Measurements from ENCODE around the gene POR. TPM values are rescaled to one million over a fixed set of nuclear protein-coding genes. Genes with fewer than 3 reads are reported as not detected.

Gene POR
- total RNA-seq, 2 donors from 2014 or later, result 76.3 to 88.8 TPM

DNA sequence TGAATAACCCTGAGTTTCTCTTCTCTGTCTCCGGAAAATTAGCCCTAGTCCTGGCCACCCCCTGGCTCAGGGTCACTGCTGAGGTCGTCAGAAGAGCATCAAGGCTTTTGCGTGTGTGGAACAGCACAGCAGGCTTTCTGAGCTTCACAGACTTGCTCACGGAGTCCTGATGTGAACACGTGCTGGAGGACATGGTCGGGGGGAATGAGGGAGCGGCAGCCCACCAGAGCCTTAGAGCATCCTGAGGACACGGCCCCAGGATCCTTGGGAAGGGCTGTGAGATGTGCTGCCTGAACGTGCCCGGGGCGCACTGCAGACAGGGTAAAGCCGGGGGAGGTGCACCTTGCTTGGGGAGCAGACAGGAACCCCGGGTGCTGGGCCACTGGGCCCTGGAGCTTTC is 50.7 kb downstream of the POR start:
- DNase-seq (ENCODE audit: low spot score), result no peak
- intact Hi-C loops (cut with DNase I), result loop anchor here in 1 of 2 donors (10.0 kb wide), 1 partner anchor 51 kb away; the partner anchor contains the start of gene POR

DNA sequence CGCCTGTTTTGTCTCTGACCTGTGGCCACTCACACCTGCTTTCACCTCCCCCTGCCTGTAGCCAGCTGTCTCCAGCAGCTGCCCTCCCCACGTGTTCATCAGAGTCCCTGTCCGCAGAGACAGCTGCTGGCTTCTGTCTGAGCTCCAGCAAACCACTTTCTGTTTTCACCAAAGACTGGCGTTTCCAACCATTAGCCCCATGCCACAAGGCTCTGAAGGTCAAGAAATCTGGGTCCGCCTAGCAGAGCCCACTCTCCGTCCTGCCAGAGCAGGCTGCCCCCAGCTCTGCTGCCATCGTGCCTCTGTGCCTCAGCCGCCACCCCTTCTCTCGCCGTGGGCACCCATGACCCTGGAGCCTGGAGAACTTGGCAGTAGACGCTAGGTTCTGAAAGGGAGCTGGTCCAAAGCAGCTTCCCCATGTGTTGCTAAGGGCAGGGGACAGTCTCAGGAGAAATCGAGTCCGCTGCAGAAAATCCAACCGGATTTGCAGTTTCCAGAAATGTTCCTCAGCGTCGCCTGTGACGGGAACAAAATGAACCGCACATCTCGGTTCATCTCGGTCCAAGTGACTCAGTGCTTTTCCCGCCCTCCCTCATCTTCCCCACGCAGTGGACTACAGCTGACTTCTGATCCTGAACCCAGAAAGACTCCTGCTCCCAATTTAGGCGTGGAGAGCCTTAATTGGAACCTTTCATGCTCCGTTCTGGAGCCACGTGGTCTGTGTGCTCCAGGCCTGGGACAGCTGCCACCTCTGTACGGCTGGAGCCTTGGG is 51.4 kb downstream of the POR start:
- DNase-seq (ENCODE audit: low spot score), result peak; percentile 91
- intact Hi-C loops (cut with DNase I), result loop anchor here in 1 of 2 donors (10.0 kb wide), 1 partner anchor 52 kb away; the partner anchor contains the start of gene POR

DNA sequence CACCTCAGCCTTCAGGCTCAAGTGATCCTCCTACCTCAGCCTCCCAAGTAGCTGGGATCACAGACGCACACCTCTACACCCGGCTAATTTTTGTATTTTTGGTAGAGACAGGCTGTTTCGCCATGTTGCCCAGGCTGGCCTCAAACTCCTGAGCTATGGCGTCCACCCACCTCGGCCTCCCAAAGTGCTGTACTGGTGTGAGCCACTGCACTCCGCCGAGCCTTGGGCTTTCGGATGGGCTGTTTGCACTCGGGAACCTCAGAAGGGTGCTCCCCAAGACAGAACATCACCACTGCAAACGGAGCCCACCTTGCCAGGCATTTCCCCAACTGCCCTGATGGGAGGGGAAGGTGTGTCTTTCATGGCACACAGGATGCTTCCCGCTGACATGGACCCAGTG is 52.1 kb downstream of the POR start:
- intact Hi-C loops (cut with DNase I), result loop anchor here in 1 of 2 donors (10.0 kb wide), 1 partner anchor 52 kb away; the partner anchor contains the start of gene POR

DNA sequence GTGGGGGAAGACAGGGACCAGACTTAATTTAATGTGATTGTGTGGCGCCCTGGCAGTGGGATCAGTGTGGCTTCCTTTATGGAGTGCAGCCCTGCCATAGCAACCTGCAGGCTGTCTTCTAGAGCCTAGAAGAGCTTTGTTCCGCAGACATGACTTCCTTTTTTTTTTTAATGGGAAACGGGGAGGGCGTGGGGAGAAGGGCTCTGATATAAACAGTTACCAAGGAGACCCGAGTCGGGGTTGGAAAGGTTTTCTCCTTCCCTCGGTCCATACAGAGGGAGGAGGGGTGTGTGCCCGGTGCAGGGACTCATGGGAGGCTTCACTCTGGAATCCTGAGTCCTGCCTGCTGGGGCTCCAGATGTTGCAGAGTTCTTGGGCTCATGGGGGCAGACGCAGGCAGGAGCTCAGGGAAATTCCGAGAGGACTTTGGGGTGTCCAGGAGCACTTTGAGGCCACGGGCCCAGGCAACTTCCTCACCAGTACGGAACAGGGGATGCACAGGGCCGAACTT is 52.6 kb downstream of the POR start:
- DNase-seq (ENCODE audit: low spot score), result peak; percentile 83
- intact Hi-C loops (cut with DNase I), result loop anchor here in 1 of 2 donors (10.0 kb wide), 1 partner anchor 53 kb away; the partner anchor contains the start of gene POR

More for the DNA sequence above, 52.1 kb downstream of the POR start:
- no peak for DNase-seq (ENCODE audit: low spot score)

DNA sequence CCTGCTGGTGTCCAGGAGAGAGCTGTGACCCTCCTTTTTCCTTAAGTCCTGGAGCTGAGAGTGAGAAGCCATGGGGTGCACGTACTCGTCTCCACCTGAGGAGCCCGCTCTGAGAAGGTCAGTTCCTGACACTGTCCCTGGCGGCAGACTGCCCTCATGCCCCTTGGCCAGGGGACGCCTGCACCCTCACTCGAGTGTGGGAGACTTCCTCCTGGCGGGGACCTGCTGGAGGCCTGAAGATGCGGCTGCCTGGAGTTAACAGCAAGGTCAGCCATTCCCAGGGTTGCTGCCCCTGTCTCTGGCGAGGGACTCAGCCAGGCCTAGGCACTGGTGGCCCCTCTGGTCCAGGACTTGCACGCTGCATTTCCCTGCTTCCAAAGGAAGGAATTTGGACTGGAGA is 53.1 kb downstream of the POR start:
- intact Hi-C loops (cut with DNase I), result loop anchor here in 1 of 2 donors (10.0 kb wide), 1 partner anchor 53 kb away; the partner anchor contains the start of gene POR
- DNase-seq (ENCODE audit: low spot score), result no peak

- no peak for DNase-seq (ENCODE audit: low spot score)
- intact Hi-C loops (cut with DNase I), result loop anchor here in 1 of 2 donors (10.0 kb wide), 1 partner anchor 54 kb away; the partner anchor contains the start of gene POR
Observed at GRCh38 chr7:75968561-75969001, 53.6 kb downstream of the POR start.

GRCh38 chr7:75969182-75969581 is 54.2 kb downstream of the POR start:
- peak; percentile 84 for DNase-seq (ENCODE audit: low spot score)
- intact Hi-C loops (cut with DNase I), result loop anchor here in 1 of 2 donors (10.0 kb wide), 1 partner anchor 54 kb away; the partner anchor contains the start of gene POR

GRCh38 chr7:75969704-75970498 is 54.9 kb downstream of the POR start:
- intact Hi-C loops (cut with DNase I), result loop anchor here in 1 of 2 donors (10.0 kb wide), 1 partner anchor 55 kb away; the partner anchor contains the start of gene POR
- DNase-seq (ENCODE audit: low spot score), result no peak

DNA sequence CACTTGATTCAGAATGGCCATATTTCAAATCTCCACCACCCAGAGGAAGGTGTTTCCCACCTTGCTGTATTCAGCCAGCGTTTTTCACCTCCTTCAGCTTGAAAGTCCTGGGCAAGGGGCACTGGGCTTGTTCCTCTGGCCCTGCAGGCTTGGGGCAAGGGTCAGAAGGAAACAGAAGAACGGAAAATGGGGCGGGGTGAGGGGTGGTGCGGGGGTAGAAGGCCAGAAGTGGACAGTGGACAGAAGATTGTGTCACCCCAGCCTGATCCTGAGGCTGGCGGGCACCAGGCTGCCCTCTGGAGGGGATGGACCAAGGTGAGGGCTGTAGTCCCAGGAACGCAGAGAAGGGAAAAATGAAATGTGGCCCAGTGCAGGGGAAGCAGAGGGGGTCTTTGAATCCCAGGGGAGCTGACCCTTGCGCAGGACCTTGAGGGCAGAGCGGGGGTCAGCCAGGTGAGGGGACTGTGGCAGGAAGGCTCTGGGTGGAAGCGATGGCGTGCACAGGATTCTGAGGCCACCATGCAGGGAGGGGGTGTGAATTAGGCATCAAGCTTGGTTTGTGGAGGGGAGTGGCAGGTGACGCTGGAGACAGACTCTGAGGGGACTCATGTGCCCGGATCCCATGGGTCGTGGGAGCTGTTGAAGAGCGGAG is 56.5 kb downstream of the POR start:
- no peak for DNase-seq (ENCODE audit: low spot score)
- intact Hi-C loops (cut with DNase I), result no loop called here

GRCh38 chr7:75971961-75972763 is 57.2 kb downstream of the POR start:
- intact Hi-C loops (cut with DNase I), result no loop called here

GRCh38 chr7:75977743-75978142 is 62.8 kb downstream of the POR start:
- intact Hi-C loops (cut with DNase I), result no loop called here
- DNase-seq (ENCODE audit: low spot score), result peak; percentile 89

More at GRCh38 chr7:75971961-75972763, 57.2 kb downstream of the POR start:
- peak; percentile 95 for DNase-seq (ENCODE audit: low spot score)

- peak; percentile 84 for DNase-seq (ENCODE audit: low spot score)
- intact Hi-C loops (cut with DNase I), result no loop called here
Observed at GRCh38 chr7:75979759-75980429, 64.9 kb downstream of the POR start.

GRCh38 chr7:75980430-75981202 is 65.7 kb downstream of the POR start:
- peak; percentile 80 for DNase-seq (ENCODE audit: low spot score)
- intact Hi-C loops (cut with DNase I), result no loop called here

GRCh38 chr7:75981203-75981452 is 66.2 kb downstream of the POR start:
- intact Hi-C loops (cut with DNase I), result no loop called here
- no peak for DNase-seq (ENCODE audit: low spot score)

GRCh38 chr7:75981453-75982305 is 66.7 kb downstream of the POR start:
- intact Hi-C loops (cut with DNase I), result no loop called here
- DNase-seq (ENCODE audit: low spot score), result peak; percentile 75

GRCh38 chr7:75982306-75983064 is 67.5 kb downstream of the POR start:
- intact Hi-C loops (cut with DNase I), result no loop called here
- DNase-seq (ENCODE audit: low spot score), result peak; percentile 82
